Pons (tissue), 1 donor: ENCODE measurements around the gene IL3RA.

Source experiments
- DNase-seq: peaks from one replicate; pipeline ENCODE4 v3.0.0-alpha.2; 2016; ENCODE audit warnings: low spot score

The IL3RA gene

DNA sequence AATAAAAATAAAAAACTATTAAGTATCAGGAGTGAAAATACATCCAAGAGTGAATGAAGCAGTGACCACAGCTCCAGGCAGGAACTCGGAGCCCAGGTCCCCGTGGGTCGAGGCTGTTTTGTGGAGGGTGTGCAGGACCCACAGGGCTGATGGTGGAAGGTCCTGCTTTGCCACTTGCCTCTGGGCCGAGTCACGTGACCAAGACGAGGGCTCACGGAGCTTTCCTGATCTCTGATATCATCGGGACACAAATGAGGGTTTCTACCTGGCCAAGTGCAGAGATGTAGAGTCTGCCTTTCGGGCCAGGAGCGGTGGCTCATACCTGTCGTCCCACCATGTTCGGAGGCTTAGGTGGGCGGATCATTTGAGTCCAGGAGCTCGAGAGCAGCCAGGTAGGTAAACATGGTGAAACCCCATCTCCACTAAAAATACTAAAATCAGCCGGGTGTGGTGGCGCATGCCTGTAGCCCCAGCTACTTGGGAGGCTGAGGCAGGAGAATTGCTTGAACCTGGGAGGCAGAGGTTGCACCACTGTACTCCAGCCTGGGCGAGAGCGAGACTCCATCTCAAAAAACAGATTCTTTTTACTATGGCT, 48.2 kb downstream of the IL3RA start:
- no peak for DNase-seq

DNA sequence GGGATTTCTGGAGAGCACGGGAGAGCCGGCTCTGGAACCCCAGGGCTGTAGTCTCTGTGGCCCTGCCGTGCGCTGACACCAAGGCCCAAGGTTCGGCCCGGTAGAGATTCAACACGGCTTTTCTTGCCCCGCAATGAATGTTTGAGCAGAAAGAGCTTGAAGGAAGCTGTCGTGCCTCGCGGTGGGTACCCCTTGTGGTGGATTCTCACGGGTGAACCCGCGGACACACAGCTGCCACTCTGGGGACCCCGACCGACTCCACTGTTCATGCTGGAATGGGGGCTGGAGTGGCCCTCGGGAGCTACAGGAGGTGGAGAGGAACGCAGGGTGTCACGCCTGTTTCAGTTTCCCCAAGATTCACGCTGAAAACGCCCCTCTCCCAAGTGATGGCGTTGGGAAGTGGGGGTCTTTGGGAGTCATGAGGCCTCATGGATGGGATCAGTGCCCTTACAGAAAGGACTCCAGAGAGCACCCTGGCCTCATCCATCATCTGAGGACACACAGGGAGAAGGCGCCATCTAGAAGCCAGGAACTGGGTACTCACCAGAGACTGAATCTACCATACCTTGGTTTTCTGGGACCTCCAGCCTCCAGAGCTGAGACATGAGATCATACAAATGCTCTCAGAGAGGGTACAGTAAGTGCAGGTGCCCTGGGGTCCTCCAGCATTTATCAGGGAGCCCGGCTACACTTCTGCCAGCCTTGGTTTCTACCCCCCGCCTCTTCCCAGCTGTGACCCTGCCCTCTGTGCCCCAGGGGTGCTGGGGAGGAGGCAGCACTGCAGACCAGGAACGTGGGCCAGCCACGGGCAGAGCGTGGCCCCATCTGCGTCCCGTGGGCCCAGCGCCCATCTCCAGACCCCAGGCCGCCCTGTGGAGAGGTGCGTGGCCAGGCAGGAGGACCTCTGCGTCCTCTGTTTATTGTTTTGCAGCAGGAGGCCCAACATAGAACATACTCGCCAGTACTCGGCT, 49.0 kb downstream of the IL3RA start:
- DNase-seq: no peak

DNA sequence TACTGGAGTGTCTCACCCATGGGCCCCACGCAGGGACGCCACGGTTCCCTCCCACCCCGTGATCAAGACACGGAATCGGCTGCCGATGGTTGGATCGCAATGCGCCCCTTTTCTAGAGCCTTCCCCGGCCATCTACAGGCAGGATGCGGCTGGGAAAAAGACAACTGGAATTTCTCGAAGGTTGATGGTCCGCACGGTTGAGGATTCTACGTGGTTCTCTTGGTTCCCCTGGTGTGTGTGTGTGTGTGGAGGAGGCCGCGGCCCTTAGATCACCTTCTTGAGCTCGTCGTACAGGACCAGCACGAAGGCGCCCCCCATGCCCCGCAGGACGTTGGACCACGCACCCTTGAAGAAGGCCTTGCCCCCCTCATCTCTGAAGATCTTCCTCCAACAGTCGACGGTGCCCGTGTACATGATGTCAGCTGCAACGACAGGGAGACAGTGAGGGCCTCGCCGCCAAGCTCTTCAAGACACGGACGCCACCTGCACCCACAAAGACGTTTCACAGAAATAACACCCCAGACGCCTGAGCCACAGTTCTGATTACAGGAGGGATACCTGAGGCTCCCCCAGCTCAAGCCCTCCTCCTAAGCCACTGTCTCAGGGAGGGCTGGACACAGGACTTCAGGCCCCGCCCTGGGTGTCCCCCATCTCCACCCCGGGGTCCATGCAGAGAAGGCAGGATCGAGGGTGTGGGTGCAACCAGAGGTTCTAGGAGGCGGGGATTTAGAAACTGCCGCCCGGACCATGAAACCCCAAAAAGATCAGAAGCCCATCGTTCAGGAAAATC, 49.9 kb downstream of the IL3RA start:
- no peak for DNase-seq

DNA sequence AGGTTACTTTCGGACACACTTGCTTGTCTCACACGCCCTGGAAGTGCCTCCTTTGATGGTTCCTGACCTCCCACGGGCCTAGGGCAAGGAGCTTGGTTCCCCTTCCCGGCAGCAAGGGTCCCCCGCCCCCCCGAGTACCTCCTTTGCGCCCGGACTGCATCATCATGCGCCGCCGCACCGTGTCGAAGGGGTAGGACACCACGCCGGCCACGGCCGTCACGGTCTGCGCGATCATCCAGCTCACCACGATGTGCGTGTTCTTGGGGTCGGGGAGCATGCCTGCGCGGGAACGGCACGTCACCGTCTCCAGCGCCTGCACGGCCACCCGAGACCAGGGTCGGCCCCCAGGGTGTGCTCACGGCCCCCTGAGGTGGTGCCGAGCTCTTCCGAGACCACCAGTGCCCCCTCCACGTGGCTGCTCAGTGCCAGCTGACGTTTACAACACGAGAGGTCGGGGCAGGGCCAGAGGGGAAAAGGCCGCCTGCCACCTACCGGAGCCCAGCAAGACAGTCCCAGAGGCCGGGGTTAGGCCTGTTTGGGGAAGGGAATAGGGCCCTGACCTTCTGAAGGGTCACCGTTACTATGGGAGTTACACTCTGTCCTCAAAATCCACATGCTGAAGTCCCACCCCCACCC, 50.7 kb downstream of the IL3RA start:
- no peak for DNase-seq

DNA sequence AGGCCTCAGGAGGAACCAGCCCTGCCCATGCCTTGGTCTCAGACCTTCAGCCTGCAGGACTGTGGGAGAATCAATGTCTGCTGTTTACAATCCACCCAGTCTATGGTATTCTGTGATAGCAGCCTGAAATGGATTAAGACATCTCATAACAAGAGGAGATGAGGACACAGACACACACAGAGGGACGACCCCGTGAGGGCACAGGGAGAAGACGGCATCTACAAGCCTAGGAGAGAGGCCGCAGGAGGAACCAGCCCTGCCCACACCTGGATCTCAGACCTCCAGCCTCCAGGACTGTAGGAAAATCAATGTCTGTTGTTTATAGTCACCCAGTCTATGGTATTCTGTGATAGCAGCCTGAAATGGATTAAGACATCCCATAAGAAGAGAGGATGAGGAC, 52.1 kb downstream of the IL3RA start:
- no peak for DNase-seq

DNA sequence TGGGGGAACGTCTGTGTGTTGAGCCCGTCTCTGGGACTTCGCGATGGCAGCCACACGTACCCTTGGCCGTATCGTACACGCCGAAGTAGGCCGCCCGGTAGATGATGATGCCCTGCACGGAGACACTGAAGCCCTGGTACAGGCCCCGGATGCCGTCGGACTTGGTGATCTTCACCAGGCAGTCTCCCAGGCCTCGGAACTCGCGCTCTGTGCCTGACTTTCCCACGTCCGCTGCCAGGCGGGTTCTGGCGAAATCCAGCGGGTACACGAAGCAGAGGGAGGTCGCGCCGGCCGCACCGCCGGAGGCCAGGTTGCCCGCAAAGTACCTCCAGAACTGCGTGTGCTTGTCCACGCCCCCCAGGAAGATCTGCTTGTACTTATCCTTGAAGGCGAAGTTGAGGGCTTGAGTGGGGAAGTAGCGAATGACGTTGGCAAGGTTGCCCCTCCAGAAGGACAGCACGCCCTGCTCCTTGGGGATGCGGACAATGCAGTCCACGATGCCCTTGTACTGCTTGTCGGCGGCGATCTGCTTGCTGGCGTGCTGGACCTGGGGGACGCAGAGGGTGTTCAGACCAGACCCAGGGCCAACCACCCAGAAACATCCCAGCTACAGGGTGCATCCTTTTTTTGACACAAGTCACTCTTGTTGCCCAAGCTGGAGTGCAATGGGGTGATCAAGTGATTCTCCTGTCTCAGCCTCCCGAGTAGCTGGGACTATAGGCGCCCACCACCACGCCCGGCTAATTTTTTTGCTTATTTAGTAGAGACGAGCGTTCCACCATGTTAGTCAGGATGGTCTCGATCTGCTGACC, 52.8 kb downstream of the IL3RA start:
- no peak for DNase-seq

DNA sequence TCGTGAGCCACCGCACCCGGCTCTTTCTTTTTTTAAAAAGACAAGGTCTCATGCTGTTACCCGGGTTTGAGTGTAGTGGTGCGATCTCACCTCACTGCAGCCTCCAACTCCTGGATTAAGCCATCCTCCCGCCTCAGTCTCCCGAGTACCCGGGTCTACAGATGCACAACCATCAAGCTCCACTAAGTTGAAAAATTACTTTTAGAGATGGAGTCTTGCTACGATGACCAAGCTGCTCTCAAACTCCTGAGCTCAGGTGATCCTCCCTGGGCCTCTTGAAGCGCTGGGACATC, 53.4 kb downstream of the IL3RA start:
- DNase-seq: no peak

DNA sequence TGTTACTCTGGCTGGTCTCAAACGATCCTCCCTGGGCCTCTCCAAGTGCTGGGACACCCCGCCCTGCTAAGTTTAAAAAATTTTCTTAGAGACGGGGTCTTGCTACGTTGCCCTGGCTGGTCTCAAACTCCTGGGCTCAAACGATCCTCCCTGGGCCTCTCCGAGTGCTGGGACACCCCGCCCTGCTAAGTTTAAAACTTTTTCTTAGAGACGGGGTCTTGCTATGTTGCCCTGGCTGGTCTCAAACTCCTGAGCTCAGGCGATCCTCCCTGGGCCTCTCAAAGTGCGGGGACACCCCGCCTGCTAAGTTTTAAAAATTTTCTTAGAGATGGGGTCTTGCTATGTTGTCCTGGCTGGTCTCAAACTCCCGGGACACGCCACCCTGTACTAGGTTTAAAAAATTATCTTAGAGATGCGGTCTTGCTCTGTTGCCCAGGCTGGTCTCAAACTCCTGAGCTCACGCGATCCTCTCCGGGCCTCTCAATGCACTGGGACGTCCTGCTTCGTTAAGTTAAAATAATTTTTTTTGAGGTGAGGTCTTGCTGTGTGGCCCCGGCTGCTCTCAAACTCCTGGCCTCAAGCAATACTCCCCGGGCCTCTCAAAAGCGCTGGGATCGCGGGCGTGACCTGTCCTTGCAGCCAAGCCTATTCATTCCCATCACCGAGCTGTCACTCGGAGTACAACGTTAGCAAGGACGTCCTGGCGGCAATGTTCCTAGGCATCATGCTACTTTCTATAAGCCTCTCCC, 54.2 kb downstream of the IL3RA start:
- DNase-seq: no peak

DNA sequence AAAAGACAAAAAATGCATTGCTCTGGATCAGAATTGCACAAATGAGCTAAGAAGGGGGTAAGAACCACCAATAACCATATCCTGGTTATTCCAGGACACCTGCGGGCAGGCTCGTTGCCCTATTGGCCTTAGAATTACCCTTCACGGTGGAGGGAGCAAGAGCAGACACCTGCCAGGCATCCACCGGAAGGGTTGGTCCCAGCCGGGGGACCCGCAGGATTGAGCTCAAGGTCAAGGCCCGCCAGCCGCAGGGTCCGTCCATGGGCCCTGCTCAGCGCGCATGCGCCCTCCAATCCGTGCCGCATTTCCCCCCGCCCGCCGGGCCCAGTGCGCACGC, 54.8 kb downstream of the IL3RA start:
- no peak for DNase-seq

DNA sequence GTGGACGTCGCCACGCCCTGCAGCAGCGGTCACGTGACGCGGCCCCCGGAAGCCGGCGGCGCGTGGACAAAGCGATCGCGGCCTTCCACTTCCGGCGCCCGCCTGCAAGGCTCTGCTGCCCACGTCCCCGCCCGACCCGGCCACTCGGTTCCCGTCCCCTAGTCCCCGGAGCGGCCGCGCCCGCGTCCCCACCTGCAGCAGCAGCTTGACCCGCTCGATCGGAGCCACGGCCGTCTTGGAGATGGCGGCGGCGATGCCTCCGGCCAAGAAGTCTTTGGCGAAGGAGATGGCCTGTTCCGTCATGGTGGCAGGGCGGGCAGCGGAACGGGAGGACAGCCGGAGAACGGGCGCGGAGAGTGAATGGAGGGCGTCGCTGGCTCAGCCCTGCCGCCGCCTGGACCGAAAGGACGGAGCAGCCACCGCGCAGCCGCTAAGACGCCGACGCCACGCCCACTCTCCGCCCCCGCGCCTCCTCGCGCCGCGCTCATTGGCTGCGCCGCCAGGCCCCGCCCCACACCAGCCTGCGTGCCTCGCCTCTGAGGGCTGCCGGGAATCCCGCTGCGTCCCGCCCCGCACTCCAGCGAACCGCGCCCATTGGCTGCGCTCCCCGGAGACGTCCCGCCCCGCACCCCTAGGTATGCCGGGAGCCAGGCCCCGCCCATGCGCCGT, 55.3 kb downstream of the IL3RA start, which contains the start of gene SLC25A6:
TSS of gene SLC25A6 (minus strand) at position 407 of the 669 bp plus-strand sequence. CDS start at position 303, 104 bp downstream.
- DNase-seq: peak; percentile 95

DNA sequence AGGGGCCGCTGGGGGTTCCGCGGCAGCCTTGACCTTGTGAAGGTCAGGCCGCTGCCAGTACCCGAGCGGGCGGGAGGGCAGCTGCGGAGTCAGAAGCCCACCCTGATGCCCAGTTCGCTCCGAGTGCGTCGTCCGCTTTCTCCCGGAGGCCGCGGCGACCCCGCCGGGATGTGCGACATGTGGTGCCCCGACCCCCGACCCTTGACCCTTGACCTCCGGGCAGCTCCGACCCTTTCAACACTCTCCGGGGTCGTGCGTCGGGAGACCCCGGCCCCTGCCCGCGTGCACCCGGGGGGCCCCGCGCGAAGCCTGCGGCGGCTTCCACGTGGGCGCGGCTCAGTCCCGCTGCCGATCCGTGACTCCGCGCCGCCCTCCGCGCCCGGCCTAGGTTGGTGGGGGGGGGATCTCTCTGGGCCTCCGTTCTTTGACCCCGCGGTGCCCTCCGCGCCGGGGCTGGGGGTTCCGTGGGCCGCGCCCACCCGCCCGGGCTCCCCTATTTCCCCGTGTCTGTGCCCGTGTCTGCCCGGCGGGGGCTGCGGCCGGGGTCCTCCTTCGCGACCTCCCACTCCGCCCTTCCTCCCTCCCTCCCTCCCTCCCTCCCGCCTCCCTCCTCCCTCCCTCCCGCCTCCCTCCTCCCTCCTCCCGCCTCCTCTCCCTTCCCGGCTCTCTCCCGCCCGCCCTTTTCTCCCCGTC, 55.9 kb downstream of the IL3RA start:
- DNase-seq: peak; percentile 56

DNA sequence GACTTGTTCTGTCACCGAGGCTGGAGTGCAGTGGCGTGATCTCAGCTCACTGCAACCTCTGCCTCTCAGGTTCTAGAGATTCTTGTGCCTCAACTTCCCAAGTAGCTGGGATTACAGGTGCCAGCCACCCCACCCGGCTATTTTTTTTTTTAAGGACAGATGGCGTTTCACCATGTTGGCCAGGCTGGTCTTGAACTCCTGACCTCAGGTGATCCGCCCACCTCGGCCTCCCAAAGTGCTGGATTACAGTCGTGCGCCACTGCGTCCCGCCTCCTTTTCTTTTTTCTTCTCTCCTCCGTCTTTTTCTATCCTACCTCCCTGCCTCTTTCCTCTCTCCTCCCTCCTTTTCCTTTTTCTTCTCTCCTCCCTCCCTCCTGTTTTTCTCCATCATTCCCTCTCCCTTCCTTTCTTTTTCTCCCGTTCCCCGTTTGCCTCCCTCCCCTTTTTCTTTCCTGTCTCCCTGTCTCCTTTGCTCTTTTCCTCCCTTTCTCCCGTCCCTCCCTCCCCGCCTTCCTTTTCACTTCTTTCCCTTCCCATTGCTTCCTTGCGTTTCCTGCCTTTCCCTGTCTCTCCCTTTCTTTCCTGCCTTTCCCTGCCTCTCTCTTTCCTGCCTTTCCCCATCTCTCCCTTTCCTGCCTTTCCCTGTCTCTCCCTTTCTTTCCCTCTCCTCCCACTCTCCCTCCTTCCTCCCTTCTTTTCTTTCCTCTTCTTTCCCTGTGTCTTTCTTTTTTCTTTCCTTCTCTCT, 57.5 kb downstream of the IL3RA start:
- no peak for DNase-seq

DNA sequence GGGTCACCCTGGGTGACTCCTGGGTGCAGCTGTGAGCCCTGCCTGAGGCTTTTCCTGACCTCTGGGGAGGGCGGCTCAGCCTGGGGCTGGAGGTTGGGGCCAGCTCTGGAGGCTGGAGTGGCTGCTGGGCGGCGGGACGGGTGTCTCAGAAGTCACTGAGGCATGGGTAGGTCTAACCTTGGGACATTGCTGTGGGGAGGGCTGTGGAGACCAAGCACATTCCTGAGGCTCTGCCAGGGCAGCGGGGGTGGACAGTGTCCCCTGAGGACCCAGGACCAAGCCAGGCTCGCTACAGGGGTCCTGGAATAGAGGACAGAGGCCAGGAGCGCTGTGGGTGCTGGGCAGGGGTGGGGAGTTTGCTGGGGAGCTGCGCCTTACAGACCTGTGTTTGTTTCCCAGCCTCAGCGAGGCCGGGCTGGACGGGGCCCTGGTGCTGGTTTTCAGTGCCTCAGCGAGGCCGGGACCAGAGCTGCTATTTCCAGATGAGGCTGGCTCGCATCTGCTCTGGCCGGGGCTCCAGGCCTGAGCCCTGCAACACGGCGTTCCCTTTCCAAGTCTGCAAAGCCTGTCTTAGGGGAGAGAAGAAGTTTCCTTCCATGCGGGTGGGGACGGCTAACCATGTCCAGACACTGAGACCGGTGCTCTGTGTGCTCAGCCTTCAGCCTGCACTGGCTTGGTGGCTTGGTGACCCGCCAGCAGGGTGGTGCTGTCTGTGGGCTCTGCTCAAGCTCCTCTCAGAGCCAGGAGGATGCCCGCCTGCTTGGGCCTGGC, 58.3 kb downstream of the IL3RA start:
- DNase-seq: no peak

DNA sequence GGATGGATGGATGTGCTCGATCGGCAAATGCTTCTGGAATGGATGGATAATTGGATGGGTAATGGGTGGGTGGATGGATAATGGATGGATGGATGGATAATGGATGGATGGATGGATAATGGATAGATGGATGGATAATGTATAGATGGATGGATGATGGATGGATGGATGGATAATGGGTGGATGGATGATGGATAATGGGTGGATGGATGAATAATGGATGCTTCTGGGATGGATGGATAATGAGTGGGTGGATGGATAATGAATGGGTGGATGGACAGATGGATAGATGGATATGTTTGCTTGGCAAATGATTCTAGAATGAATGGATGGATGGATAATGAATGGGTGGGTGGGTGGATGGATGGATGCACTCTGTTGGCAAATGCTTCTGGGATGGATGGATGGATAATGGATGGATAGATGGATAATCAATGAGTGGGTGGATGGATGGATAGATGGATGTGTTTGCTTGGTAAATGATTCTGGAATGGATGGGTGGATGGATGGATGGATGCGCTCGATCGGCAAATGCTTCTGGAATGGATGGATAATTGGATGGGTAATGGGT, 59.1 kb downstream of the IL3RA start:
- no peak for DNase-seq

DNA sequence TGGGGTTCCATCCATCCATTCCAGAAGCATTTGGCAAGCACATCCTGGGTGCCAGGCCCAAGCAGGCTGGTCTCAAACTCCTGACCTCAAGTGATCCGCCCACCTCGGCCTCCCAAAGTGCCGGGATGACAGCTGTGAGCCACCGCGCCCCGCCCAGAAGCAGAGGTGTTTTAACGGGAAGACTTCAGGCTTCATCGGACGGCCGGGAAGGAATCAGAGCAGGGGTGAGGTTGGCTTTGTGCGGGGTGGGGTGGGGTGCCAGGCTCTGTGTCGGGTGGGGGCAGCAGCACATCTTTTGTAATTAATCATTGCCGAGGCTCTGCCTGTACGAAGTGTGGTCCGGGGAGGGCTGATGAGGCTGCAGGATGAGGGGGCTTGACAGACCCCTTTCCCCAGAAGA, 60.4 kb downstream of the IL3RA start:
- DNase-seq: no peak

DNA sequence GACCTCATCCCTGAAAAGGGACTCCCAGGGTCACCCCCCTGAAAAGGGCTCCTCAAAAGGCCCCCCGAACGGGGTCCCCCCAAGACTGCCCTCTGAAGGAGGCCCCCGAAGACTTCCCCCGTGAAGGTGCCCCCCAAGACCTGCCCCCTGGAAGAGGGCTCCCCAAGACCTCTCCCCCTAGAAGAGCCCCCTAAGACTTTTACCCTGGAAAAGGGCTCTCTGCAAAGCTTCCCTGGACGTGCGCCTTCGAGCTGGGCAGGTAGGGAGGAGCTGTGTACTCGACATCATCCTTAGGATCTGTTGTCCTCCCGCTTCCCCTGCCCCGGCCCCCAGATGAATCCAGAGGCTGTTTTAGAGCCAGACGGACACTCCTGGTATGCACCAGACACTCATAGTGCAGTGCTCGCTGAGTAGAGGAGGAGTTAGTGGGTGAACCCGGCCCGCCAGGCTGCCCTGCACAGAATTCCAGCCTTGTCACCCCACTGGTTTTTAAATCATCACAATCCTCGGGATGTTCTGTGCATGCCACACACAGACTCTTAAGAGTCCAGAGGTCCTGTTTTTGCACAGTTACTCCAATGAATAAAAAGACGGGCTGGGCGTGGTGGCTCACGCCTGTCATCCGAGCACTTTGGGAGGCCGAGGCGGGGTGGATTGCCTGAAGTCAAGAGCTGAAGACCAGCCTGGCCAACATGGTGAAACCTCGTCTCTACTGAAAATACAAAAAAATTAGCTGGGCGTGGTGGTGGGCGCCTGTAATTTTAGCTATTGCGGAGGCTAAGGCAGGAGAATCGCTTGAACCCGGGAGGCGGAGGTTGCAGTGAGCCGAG, 61.1 kb downstream of the IL3RA start:
- DNase-seq: no peak
